GM18868 (cell line): Measurements from ENCODE around the gene TRIM69.
"Not testable (repeated sequence)": the region's sequence is repeated elsewhere in the genome, so short reads cannot be mapped to it uniquely, and the experiment has no call there.

Experiments
- ATAC-seq: cut with Tn5 transposase; IDR thresholded peaks from one replicate; pipeline ENCODE4 v1.9.1; 2021; ENCODE audit warnings: mild to moderate bottlenecking, moderate library complexity; ENCODE audit not compliant: unreplicated experiment

The TRIM69 gene

DNA sequence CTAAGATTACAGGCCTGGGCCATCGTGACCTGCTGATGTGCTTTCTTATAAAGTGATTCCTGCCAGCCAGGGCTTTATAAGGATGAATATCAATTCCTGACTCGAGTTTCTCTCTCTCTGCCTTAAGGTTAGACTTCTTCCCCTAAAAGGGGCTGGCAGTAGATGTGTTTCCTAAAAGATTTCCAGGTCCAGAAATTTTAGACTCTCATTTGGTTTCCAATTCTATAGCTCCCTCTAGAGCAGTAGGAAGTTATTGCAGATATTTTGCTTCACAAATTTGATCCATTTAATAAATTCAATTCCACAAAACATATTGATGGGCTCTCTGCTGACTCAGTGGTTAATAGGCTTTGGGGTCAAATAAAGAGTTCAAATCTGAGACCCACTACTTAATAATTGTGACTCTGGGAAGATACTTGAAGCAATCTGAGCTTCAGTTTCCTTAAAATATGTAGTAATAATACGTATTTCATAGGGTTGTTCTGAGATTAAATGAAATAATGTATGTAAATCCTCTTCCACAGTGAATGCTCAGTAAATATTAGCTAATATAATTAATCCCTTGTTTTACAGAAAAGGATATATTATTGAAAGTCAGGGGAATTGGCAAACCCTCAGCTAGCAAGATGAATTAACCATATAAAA is 2.1 kb downstream of the TRIM69 start:
- ATAC-seq, result no peak

DNA sequence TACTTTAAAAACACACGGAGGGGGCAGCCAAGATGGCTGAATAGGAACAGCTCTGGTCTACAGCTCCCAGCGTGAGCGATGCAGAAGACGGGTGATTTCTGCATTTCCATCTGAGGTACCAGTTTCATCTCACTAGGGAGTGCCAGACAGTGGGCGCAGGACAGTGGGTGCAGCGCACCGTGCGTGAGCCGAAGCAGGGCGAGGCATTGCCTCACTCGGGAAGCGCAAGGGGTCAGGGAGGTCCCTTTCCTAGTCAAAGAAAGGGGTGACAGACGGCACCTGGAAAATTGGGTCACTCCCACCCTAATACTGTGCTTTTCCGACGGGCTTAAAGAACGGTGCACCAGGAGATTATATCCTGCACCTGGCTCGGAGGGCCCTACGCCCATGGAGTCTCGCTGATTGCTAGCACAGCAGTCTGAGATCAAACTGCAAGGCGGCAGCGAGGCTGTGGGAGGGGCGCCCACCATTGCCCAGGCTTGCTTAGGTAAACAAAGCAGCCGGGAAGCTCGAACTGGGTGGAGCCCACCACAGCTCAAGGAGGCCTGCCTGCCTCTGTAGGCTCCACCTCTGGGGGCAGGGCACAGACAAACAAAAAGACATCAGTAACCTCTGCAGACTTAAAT is 3.0 kb downstream of the TRIM69 start:
- ATAC-seq, result not testable (repeated sequence)

DNA sequence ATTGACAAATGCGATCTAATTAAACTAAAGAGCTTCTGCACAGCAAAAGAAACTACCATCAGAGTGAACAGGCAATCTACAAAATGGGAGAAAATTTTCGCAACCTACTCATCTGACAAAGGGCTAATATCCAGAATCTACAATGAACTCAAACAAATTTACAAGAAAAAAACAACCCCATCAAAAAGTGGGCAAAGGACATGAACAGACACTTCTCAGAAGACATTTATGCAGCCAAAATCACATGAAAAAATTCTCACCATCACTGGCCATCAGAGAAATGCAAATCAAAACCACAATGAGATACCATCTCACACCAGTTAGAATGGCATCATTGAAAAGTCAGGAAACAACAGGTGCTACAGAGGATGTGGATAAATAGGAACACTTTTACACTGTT is 7.1 kb downstream of the TRIM69 start:
- not testable (repeated sequence) for ATAC-seq

DNA sequence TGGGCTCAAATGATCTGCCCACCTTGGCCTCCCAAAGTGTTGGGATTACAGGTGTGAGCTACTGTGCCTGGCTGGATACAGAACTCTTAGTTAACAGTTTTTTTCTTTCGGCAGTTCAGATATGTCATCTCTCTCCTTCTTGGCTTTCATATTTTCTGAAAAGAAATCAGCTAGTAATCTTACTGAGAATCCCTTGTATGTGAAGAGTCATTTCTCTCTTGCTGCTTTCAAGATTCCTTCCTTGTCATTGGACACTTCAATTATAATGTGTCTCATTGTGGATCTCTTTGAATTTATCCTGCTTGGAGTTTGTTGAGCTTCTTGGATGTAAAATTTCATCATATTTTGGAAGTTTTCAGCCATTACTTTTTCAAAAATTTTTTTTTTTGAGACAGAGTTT is 17.0 kb downstream of the TRIM69 start:
- no peak for ATAC-seq

DNA sequence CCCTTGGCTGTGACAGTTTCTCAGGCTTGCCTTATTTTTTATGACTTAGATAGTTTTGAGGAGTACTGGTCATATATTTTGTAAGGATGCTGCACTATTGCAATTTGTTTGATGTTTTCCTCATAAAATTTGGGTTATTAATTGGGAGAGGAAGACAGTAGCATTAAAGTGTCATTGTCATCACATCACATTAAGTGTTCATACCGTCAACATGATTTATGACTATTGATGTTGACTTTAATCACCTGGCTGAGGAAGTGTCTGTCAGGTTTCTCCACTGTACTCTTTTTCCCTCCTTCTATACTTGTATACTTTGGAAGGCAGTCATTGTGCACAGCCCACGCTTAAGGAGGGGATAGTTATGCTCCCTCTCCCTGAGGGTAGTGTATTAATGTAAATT is 26.9 kb downstream of the TRIM69 start:
- ATAC-seq, result no peak

DNA sequence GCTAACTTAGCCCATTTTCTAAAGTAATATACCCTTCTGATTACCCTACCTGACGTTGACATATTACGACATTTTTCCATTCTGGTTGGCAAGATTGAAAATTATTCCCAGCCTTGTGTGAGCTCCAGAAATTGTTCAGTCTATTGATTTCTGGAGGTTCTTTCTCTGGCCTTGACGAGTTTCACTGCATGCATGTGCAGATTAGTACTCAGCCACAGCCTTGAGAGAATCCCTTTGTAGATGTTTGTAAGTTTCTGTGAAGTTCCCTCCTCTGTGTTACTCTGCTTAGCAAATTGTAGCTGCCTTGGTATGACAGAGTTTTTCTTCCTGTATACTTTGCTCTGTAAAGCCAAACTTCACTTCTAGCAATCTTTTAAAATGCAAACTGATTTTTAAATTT is 27.5 kb downstream of the TRIM69 start:
- ATAC-seq, result no peak

DNA sequence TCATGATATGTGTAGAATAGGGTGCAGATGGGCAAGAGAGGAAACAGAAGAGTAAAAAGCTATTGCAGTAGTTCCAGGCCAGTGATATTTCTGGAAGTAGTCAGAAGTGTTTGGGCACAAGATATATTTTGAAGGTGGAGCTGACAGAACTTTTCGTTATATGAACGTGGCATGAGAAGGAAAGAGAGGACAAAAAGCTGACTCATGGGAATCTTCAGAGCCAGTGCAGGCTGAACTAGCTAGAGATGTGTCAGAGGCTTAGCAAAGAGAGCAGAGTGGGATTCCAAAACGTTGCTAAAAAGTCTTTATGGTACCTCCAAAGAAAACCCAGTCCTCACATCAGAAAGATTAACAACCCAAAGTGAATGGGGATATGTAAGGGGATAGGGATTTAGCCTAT is 28.7 kb downstream of the TRIM69 start:
- no peak for ATAC-seq

DNA sequence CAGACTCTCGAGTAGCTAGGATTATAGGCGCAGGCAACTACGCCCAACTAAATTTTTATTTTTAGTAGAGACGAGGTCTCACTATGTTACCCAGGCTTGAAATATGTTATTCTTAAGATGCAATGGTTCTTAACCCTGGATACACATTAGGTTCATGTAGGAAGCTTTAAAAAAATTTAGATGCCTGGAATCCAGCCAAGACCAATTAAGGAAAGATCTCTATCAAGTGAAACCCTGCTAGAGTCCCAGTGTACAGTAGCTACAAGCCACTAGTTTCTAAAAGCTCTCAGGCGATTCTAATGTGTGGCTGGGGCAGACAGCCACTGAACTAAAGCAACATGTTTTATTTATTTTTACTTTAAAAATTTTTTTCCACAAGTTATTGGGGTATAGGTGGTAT is 33.2 kb downstream of the TRIM69 start:
- no peak for ATAC-seq

DNA sequence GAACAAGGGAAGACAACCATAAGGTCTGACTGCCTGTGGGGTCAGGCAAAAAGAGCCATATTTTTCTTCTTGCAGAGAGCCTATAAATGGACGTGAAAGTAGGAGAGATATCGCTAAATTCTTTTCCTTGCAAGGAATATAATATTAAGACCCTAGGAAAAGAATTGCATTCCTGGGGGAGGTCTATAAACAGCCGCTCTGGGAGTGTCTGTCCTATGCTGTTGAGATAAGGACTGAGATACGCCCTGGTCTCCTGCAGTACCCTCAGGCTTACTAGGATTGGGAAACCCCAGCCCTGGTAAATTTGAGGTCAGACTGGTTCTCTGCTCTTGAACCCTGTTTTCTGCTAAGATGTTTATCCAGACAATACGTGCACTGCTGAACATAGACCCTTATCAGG is 34.4 kb downstream of the TRIM69 start:
- not testable (repeated sequence) for ATAC-seq

DNA sequence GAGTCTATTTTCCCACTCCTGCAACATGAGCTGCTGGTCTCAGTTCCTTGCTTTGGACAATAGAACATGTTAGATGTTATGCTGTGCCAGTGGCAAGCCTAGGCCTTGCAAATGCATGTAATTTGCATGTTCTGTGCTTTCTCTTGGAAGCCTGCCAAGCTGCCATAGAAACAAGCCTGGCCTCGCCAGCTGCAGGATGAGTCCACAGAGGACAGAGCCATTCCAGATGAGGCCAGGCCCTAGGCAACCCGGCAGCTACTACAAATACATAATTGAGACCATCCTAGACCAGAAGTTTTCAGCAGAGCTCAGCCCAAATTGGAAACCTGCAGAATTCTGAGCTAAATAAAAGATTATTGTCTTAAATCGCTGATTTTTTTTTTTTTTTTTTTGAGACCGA is 39.6 kb downstream of the TRIM69 start:
- ATAC-seq, result no peak

DNA sequence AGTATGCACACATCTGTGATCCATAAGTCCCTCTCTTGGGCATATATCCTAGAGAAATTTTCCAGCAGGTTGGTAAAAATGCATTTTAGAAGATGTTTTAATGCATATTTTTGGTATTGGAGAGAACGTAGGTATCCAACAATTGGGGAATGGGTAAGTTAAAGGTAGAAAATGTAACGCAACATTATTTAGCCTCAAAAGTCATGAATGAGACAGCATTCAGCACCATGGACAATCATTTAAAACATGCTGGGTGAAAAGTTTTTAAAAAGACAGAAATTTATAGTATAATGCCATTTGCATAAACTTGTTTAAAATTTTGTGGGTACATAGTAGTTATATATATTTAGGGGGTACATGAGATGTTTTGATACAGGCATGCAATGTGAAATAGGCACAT is 43.4 kb downstream of the TRIM69 start:
- ATAC-seq, result no peak

DNA sequence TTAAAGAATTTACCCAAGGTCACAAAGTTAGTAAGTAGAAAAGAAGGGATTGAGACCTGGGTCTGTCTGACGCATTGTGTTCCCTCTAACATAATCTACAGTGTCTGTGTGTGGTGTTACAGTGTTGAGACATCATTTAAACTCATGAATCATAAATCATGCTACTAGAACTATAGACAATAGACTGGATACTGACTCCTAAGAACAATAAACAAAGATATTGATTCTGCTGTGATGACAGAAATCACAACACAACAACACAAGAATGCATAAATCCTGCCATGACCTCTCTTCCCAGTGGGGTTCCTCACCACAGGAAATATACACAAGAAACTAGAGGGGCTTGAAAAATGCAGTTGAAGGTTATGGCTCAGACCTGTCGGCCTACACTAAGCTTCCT is 44.3 kb downstream of the TRIM69 start:
- no peak for ATAC-seq

DNA sequence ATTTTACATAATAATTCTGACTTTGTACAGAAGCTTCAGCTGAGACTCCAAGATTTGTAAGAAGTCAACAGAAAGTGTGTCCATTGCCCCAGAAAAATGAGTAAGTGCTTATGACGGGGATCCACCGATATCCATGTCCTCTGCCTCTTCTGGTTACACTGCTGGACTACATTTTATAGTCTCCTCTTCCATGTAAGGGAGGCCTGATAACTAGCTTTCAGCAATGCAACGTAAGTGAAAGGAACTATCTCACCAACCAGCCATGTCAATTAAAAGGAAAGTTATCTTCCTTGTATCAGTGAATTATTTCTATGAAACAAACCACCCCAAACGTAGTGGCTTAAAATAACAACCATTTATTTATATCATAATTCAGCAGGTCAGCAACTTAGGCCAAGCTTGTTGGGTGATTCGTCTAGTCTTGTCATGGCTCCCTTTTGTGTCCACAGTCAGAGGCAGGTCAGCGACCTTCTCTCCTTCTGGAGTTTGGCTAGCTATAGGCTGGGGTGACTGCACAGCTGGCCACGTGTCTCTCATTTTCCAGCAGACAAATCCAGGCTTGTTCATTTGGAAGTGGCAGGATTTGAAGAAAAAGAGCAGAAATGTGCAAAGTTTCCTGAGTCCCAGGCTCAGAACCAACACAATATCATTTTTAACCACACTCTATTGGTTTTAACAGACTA is 44.9 kb downstream of the TRIM69 start:
- ATAC-seq, result no peak

DNA sequence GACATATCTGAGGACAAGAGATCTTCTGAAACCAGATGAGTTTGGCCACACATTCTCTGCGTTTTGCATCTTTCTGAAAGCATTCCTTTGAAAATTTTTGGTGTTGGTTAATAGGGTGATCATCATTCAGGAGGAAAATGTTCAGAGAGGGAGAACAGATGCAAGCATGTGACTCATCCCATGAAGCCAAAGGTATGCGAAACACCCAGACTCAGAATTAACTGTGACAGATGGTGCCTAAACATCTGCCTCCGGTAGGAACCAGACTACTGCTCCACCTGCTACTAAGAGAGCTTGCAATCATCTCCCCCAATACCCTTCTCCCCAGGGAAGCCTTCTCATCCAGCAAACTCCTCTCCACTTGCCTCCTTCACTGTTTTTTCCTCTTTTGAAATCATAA is 46.2 kb downstream of the TRIM69 start:
- no peak for ATAC-seq

DNA sequence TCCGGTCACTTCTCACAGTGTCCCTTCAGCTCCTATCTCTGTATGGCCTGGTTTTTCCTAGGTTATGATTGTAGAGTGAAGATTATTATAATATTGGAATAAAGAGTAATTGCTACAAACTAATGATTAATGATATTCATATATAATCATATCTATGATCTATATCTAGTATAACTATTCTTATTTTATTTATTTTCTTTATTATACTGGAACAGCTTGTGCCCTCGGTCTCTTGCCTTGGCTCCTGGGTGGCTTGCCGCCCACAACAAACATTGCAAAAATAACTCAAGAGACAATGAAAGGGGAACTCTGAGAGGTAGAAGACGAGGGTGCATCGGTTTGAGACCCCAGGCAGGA is 48.6 kb downstream of the TRIM69 start:
- not testable (repeated sequence) for ATAC-seq

DNA sequence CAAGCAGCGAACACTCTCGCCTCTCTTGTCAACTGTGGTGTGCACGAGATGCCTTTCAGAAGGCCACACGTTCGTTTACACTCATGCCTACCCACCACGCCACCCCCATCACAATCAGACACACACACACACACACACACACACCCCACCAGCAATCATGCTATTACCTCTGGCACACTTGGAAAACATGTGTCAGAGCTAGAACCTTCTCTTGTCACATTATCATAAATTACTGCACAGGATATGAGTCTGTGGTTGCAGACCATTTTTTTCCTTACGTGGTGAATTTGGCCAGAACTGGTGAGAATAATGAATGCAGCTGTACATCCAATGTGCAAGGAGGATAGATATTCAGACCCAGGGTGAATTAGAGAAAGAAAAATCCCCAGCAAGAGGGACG is 52.4 kb downstream of the TRIM69 start:
- ATAC-seq, result no peak

DNA sequence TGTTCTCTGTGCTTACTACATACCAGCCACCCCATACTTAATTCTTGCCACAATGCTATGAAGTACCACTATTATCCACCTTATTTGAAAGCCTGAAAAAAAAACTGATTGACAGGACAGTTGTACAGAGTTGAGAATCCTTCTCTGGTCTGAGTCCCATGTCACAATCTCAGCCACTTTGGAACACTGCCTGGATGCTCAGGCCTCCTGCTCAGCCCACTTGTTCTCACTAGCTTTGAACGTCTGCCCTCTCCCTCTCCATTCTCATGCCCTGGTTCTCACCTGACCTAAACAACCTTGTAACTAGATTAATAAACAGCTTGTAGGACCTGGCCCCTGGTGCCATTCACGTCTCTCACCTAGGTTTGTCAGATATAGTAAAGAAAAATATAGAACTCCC is 53.9 kb downstream of the TRIM69 start:
- no peak for ATAC-seq

DNA sequence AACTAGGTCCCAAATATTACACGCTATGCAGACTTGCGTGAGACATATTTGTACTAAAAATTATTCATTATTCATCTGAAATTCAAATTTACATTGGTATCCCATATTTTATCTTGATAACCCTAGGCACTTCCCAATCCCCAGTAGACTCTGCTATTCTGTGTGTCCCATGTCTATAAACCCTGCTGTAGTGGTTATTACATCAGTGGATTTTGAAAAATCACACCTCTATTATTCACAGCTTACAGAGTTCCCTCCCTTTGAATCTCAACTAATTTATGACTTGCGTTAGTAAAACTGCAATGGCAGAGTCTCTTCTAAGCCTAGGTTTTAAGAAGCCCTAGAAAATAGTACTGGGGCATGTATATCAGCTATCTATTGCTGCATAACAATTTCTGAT is 54.3 kb downstream of the TRIM69 start:
- no peak for ATAC-seq

DNA sequence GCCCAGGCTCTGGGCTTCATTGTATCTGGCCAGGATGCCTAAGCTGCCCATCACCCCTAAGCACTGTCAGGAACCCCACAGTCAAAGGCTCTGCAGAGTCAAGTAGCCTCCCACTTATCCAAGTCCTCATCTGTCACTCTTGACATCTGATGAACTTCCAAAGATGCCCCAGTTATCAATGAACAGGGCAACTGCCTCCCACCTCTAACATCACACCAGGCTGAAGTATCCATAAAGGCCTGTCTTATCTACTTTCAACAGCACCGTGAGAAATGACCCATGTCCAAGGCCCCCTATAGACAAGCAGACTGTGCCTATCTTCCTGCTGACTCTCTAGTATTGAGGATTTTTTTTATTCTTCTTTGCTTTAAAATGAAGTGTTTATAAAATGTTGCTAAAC is 56.4 kb downstream of the TRIM69 start:
- ATAC-seq, result no peak

DNA sequence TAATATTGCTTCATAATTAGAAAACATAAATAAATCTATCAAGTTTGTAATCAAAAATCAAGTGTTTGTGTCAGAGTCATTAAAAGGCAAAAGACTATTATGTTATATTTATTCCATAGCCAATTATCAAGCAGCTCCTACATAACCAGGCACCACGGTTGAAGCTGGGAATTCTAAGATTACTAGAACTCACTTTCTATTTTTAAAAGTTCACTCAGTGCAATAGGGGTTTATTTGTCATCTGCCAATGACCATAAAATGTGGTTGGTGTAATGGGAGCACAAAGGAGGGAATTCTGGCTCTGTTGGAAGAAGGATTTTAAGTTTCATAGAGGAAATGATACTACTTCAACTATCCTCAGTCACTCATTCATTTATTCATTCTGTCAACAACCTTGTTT is 57.7 kb downstream of the TRIM69 start:
- no peak for ATAC-seq

DNA sequence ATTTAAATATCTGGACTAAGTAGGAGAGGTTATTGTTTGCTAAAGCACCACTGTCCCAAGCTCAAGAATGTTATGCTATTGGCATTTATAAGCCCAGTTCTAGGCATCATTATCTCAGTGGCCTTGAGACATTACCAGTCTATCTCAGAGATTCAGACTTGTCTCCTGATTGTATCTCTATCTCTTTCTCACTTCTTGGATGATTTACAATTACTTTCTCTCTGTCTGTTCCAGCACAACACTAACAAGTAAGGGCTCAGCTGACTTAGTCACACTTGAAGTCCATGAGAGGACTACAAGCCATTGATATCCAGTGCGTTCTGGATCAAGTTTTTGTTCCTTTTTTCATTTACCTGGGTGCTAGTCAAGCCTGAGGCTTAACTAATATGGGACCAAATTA is 60.2 kb downstream of the TRIM69 start:
- no peak for ATAC-seq

DNA sequence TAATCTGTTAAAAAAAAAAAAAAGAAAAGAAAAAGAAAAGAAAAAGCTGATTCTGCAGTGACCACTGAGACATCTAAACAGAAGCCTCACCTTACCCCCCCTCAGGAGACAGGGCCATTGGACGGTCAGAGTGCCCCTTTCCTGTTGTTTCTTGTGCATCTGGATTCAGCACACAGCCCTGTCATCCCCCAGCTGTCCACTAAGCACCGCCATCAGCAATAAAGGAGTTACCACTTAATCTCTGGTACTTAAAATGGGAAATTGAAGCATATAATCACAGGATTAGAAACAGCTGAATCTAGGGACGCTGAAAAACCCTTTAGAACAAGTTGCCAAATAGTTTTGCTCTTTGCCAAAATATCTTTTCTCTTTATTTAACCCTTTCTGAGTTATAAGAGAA is 62.5 kb downstream of the TRIM69 start:
- no peak for ATAC-seq

DNA sequence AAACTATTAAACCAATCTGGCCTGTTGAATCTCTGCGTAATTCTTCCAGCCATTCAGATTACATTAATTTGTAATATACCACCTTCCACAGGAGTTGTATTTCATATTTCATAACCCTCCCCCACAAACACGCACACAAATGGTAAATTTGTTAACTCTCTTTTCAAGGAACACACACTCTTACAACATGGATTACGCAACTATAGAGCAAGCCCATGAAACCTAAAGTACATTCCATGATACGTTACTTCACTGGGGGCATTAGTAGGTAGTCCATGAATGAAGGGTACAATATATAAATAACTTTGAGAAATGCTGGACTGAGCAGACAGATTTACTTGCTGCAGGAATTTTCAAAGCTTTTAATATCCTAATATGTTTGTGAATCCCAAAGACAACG is 65.0 kb downstream of the TRIM69 start:
- ATAC-seq, result no peak
